Measurements from ENCODE around the gene DOCK11.

Gene DOCK11

GRCh38 chrX:118502161-118502789 is 6.7 kb downstream of the DOCK11 start:
- no peak for DNase-seq

- DNase-seq = no peak
These were observed 7.8 kb downstream of the DOCK11 start for GRCh38 chrX:118503260-118504041.

- DNase-seq = no peak
These were observed 9.0 kb downstream of the DOCK11 start for GRCh38 chrX:118504581-118504980.

GRCh38 chrX:118506805-118507480 is 11.3 kb downstream of the DOCK11 start:
- no peak for DNase-seq

GRCh38 chrX:118507766-118508165 is 12.2 kb downstream of the DOCK11 start:
- no peak for DNase-seq

GRCh38 chrX:118508221-118508620 is 12.6 kb downstream of the DOCK11 start:
- DNase-seq = no peak

- DNase-seq = no peak
These were observed 13.0 kb downstream of the DOCK11 start for GRCh38 chrX:118508635-118509034.

GRCh38 chrX:118510111-118510510 is 14.5 kb downstream of the DOCK11 start:
- DNase-seq = no peak

GRCh38 chrX:118513120-118513898 is 17.7 kb downstream of the DOCK11 start:
- no peak for DNase-seq

GRCh38 chrX:118519411-118520215 is 24.0 kb downstream of the DOCK11 start:
- DNase-seq = no peak

- DNase-seq = no peak
These were observed 24.9 kb downstream of the DOCK11 start for GRCh38 chrX:118520216-118521206.

- no peak for DNase-seq
These were observed 25.8 kb downstream of the DOCK11 start for GRCh38 chrX:118521435-118521834.

- no peak for DNase-seq
These were observed 26.8 kb downstream of the DOCK11 start for GRCh38 chrX:118522230-118522926.

GRCh38 chrX:118523920-118524319 is 28.3 kb downstream of the DOCK11 start:
- DNase-seq = no peak

GRCh38 chrX:118524344-118524743 is 28.7 kb downstream of the DOCK11 start:
- no peak for DNase-seq

GRCh38 chrX:118525174-118525730 is 29.6 kb downstream of the DOCK11 start:
- no peak for DNase-seq

- no peak for DNase-seq
These were observed 30.5 kb downstream of the DOCK11 start for GRCh38 chrX:118526149-118526548.

GRCh38 chrX:118528071-118528737 is 32.6 kb downstream of the DOCK11 start:
- DNase-seq = no peak

GRCh38 chrX:118530219-118530911 is 34.8 kb downstream of the DOCK11 start:
- DNase-seq = no peak
